ENCODE data around the gene PACS1. TPM values are rescaled to one million over a fixed set of nuclear protein-coding genes. Genes with fewer than 3 reads are reported as not detected.

PACS1 gene
- total RNA-seq, 1 donor from 2014 or later: 90.9 TPM

DNA sequence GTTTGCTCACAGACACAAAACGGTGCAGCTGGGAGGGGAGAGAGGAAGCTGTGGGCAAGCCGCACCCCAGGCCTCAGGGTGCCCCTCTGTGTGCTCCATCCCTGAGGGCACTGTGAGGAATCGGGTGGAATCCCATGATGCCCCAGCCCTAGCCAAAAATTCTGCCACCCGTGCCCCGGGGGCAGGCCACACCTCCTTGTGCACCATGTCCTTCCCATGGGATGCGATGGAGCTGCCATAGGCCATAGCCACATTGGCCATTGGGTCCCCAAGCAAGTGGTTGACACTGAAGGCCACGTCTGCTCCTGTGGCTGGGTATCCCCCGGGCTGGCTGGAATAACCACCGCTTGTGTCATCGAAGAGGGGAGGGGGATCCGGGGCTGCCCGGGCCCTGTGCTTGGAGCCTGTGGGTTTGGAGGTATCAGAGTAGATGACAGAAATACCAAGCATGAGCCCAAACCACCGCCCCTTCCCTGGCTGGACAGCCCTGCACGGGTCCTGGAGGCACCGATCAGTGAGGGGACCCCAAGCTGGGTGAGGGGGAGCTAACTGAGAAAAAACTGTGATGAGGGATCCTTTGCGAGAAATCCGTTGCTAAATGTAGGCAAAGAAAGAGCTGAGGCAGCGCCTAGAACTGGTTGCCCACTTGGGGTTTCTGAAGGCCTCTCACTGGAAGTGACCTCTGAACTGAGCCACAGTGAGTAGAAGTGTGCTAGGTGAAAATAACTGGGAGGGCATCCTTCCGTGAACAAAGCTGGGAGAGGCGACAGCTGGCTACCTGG, 218.0 kb downstream of the PACS1 start:
- Mint-ChIP-seq H3K36me3 (ENCODE audit: low read depth) (peaks cover 4% of the 10 kb centered on the region), H3K27me3 (peaks cover 24% of the 10 kb centered on the region)
- DNase-seq: peak; percentile 60

GRCh38 chr11:66288671-66289547, 218.8 kb downstream of the PACS1 start, which contains the start of gene YIF1A:
Gene YIF1A, minus strand, starts transcription at chr11:66289143. Its CDS starts 158 bp downstream, at chr11:66288985.
- peak within 1 kb of the TSS; percentile 84 for H3K4me3 Mint-ChIP-seq

More for the DNA sequence above, 218.0 kb downstream of the PACS1 start:
- H3K9me3 Mint-ChIP-seq: peaks cover 4% of the 10 kb centered on the region
- intact Hi-C loops (cut with micrococcal nuclease): no loop called here
- H3K4me1 Mint-ChIP-seq: peaks cover 32% of the 10 kb centered on the region
- peak overlapping the region; percentile 84 for H3K4me3 Mint-ChIP-seq
- peak overlapping the region; percentile 79 for H3K27ac Mint-ChIP-seq

DNA sequence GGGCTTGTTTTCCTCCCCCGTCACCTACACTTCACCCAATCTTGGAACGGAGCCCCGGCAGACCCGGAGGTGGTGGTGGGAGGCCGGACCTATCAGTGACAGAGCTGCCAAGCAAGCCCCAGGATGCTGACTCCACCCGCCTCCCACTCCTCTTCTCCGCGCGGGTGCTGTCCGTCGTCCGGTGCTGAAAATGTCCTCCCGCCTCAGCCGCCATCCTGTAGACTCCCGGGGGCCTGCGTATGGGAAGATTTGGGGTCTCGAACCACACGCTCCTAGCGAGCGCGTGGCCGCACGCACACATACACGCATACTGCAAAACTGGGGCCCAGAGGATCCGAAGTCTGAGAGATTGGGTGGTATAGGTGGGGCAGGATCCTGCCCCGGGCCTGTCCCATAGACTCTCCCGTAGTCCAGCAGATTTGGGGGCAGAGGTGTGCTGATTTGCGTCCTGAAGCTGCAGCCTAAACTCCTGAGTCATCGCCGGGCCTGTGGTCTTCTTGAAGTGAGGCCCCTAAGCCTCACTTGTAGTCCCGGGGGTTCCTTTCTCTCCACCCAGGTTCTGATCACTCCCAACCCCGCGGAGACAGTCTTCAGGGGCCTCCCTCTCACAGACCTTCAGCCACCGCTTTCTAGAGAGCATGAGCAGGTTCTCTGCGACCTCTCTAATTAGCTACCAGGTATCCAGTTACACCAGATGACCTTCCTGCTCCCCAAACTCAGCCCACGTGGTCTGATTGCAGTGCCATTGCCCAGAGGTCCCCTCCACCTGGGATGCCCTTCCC, 219.7 kb downstream of the PACS1 start:
- peaks cover 4% of the 10 kb centered on the region for H3K9me3 Mint-ChIP-seq
- peaks cover 32% of the 10 kb centered on the region for H3K4me1 Mint-ChIP-seq
- peaks cover 32% of the 10 kb centered on the region for H3K27me3 Mint-ChIP-seq
- DNase-seq: peak; percentile 95
- intact Hi-C loops (cut with micrococcal nuclease): loop anchor here (1.0 kb wide), 4 partner anchors 23 to 577 kb away; partner anchors contain the start of genes BRMS1 and KAT5
- H3K36me3 Mint-ChIP-seq (ENCODE audit: low read depth): peaks cover 4% of the 10 kb centered on the region
- H3K27ac Mint-ChIP-seq: peak overlapping the region; percentile 96
- peak overlapping the region; percentile 84 for H3K4me3 Mint-ChIP-seq

More at GRCh38 chr11:66288671-66289547, 218.8 kb downstream of the PACS1 start, which contains the start of gene YIF1A:
- Mint-ChIP-seq H3K36me3 (ENCODE audit: low read depth) (peaks cover 4% of the 10 kb centered on the region), H3K9me3 (peaks cover 4% of the 10 kb centered on the region), H3K27me3 (peaks cover 30% of the 10 kb centered on the region), H3K27ac (peak within 1 kb of the TSS; percentile 96), H3K4me1 (peaks cover 32% of the 10 kb centered on the region)
- peak; percentile 100 for DNase-seq
- intact Hi-C loops (cut with micrococcal nuclease): loop anchor here (1.0 kb wide), 4 partner anchors 23 to 577 kb away; partner anchors contain the start of genes BRMS1 and KAT5

DNA sequence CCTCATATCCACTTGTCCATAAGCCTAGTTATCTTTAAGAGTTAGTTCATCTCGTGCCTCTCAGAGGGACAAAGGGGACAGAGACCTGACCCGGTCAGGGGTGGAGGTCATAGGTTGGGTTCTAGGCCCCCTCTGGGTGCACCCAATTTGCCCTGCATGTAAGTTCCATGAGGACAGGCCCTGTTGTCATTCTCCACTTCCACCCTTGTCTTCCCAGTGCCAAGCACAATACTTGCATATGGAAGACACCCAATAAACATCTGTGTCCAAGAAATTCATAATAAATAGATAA, 220.2 kb downstream of the PACS1 start:
- intact Hi-C loops (cut with micrococcal nuclease): no loop called here
- H3K4me1 Mint-ChIP-seq: peaks cover 32% of the 10 kb centered on the region
- H3K27ac Mint-ChIP-seq: peak overlapping the region; percentile 51
- peak overlapping the region; percentile 84 for H3K4me3 Mint-ChIP-seq
- H3K27me3 Mint-ChIP-seq: peaks cover 32% of the 10 kb centered on the region
- peak; percentile 56 for DNase-seq
- H3K9me3 Mint-ChIP-seq: peaks cover 4% of the 10 kb centered on the region
- peaks cover 4% of the 10 kb centered on the region for H3K36me3 Mint-ChIP-seq (ENCODE audit: low read depth)

GRCh38 chr11:66291303-66291705, 221.2 kb downstream of the PACS1 start:
- Mint-ChIP-seq H3K36me3 (ENCODE audit: low read depth) (peaks cover 4% of the 10 kb centered on the region), H3K9me3 (peaks cover 4% of the 10 kb centered on the region)
- intact Hi-C loops (cut with micrococcal nuclease): no loop called here

DNA sequence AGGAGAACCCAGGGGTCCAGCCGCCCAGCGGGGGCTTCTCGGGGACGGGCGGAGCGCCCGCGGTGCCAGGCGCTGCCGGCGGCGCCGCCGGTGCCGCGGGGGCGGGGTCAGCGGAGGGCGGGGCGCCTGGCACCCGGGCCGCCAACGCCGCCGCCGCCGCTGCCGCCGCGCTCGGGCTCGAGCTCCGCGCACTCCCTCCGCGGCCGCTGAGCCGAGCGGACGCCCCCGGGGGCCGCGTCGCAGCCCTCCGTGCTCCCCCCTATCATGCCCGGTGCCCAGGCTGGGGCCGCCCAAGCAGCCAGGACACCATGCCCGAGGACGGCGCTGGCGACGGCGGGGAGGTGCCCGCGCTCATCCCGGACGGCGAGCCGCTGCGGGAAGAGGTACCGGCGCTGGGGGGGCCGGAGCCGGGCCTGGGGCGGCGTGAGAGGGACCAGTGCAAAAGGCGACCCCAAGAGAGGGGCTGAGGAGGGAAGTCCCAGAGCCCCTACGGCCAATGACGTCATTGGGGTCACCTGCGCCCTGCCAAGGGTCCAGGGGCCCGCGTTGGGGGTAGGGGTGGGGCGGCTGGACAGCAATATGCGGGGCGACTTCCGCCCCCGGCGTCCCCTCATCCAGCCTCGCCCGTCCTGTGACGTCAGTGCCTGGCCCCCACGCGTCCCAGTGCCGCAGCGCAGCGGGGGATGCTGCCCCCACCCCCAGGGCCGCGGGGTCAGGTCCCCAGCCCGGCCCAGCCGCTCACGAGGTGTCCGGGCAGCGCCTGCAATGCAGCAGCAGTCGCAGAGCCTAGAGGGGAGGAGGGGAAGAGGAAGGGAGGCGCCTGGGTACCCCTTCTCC, 221.9 kb downstream of the PACS1 start, which contains the start of gene TMEM151A:
TSS of gene TMEM151A (plus strand) at position 189 of the 837 bp plus-strand sequence. CDS start at position 309, 120 bp downstream.
- intact Hi-C loops (cut with micrococcal nuclease): no loop called here
- peak within 1 kb of the TSS; percentile 84 for H3K4me3 Mint-ChIP-seq
- peak; percentile 75 for DNase-seq
- peaks cover 32% of the 10 kb centered on the region for H3K27me3 Mint-ChIP-seq
- peaks cover 29% of the 10 kb centered on the region for H3K4me1 Mint-ChIP-seq
- H3K9me3 Mint-ChIP-seq: peaks cover 4% of the 10 kb centered on the region
- peak within 1 kb of the TSS; percentile 16 for H3K27ac Mint-ChIP-seq
- peaks cover 4% of the 10 kb centered on the region for H3K36me3 Mint-ChIP-seq (ENCODE audit: low read depth)

More at GRCh38 chr11:66291303-66291705, 221.2 kb downstream of the PACS1 start:
- DNase-seq: peak; percentile 59
- Mint-ChIP-seq H3K27me3 (peaks cover 32% of the 10 kb centered on the region), H3K4me3 (no peak overlapping the region), H3K4me1 (peaks cover 32% of the 10 kb centered on the region), H3K27ac (no peak overlapping the region)

DNA sequence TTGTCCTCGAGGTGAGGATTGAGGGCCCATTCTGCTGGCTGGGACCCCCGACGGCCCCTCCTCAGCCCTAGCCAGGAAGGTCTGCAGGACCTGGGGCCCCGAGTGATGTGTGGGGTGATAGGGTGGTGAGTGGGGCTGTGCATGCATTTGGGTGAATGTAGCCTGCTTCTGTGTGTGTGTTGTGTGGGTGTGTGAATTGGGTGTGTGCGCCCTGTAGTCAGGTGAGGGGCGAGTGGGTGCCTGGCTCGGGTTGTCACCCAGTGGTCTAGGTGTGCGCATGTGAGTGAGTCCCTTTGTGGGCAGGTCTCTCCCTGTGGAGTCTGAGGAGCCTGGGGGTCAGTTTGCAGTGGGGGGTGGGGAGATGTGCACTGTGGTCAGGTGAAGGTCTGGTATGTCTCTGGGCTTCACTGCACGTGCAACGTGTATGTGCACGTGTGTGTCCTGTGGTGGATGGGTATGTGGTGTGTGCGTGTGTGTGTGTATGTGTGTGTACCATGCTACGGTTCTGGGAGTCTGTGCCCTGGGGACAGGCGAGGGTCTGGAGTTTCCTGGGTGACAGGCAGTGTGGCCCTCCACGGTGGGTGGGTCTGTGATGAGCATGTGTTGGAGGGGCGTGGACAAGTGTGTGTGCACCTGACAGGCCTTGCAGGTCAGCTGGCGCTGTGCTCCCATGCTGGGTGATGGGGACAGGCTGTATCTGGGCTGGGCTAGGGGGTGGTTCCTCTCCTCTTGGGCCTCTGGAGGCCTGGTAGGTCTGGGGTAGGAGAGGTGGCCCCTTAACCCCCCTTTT, 222.7 kb downstream of the PACS1 start:
- peak; percentile 58 for DNase-seq
- Mint-ChIP-seq H3K4me1 (peaks cover 28% of the 10 kb centered on the region), H3K36me3 (ENCODE audit: low read depth) (peaks cover 2% of the 10 kb centered on the region), H3K9me3 (peaks cover 4% of the 10 kb centered on the region), H3K27ac (peak overlapping the region; percentile 16), H3K4me3 (peak overlapping the region; percentile 65), H3K27me3 (peaks cover 32% of the 10 kb centered on the region)
- intact Hi-C loops (cut with micrococcal nuclease): no loop called here

- peaks cover 25% of the 10 kb centered on the region for H3K4me1 Mint-ChIP-seq
- peaks cover 4% of the 10 kb centered on the region for H3K9me3 Mint-ChIP-seq
- intact Hi-C loops (cut with micrococcal nuclease): no loop called here
- H3K36me3 Mint-ChIP-seq (ENCODE audit: low read depth): peaks cover 2% of the 10 kb centered on the region
- DNase-seq: no peak
- H3K4me3 Mint-ChIP-seq: no peak overlapping the region
- H3K27me3 Mint-ChIP-seq: peaks cover 32% of the 10 kb centered on the region
- no peak overlapping the region for H3K27ac Mint-ChIP-seq
Observed at GRCh38 chr11:66293352-66293751, 223.3 kb downstream of the PACS1 start.

- intact Hi-C loops (cut with micrococcal nuclease): no loop called here
- DNase-seq: peak; percentile 55
- Mint-ChIP-seq H3K4me1 (peaks cover 24% of the 10 kb centered on the region), H3K36me3 (ENCODE audit: low read depth) (peaks cover 2% of the 10 kb centered on the region), H3K9me3 (peaks cover 4% of the 10 kb centered on the region), H3K27ac (no peak overlapping the region), H3K27me3 (peaks cover 32% of the 10 kb centered on the region), H3K4me3 (no peak overlapping the region)
Observed at GRCh38 chr11:66293777-66294625, 223.9 kb downstream of the PACS1 start.
